Measurements from ENCODE around the gene SPINDOC. TPM values are rescaled to one million over a fixed set of nuclear protein-coding genes. Genes with fewer than 3 reads are reported as not detected.

SPINDOC gene
- total RNA-seq, 1 experiment from 2014 or later, result 94.5 TPM

GRCh38 chr11:63873311-63873710 lies 60.1 kb downstream of the SPINDOC start:
- peaks cover 19% of the 10 kb centered on the region for H3K4me1 ChIP-seq (ENCODE audit: insufficient read depth, low read length, poor library complexity, severe bottlenecking)
- no peaks in the 10 kb centered on the region for H3K36me3 ChIP-seq (ENCODE audit: insufficient read depth, low read length, poor library complexity, severe bottlenecking)
- ChIA-PET CTCF (interaction anchor here (0.6 kb wide), 1 partner anchor 44 kb away, joined by 5 read pairs; no protein-coding TSS in a partner anchor), POLR2A (ENCODE audit: low non-redundant PET) (no interaction called here)
- H3K27me3 ChIP-seq (replicated peaks; ENCODE audit: insufficient read depth, low read depth, low read length, poor library complexity), result no peaks in the 10 kb centered on the region
- BruUV-seq (replicated peaks), result no TSS peak
- no peaks in the 10 kb centered on the region for H3K9me3 ChIP-seq (ENCODE audit: low read depth, low read length, poor library complexity, severe bottlenecking)
- H3K4me3 ChIP-seq (ENCODE audit: low read depth, low read length, poor library complexity, severe bottlenecking), result no peak overlapping the region
- no peak for TF ChIP-seq EZH2 (IDR thresholded peaks at IDR 0.05; ENCODE audit: borderline replicate concordance, low read depth, low read length, poor library complexity, severe bottlenecking)
- TF ChIP-seq CTCF (conservative IDR thresholded peaks at IDR 0.05; ENCODE audit: low read depth, low read length), result no peak
- intact Hi-C loops (cut with micrococcal nuclease; ENCODE audit: unreplicated experiment), result no loop called here
- peak overlapping the region; percentile 17 for H3K27ac ChIP-seq (ENCODE audit: low read depth, low read length, poor library complexity, severe bottlenecking)
- DNase-seq (ENCODE audit: low spot score), result no peak

- peaks cover 21% of the 10 kb centered on the region for H3K4me1 ChIP-seq (ENCODE audit: insufficient read depth, low read length, poor library complexity, severe bottlenecking)
- H3K4me3 ChIP-seq (ENCODE audit: low read depth, low read length, poor library complexity, severe bottlenecking), result no peak overlapping the region
- no TSS peak for BruUV-seq (replicated peaks)
- no peaks in the 10 kb centered on the region for H3K36me3 ChIP-seq (ENCODE audit: insufficient read depth, low read length, poor library complexity, severe bottlenecking)
- H3K27me3 ChIP-seq (replicated peaks; ENCODE audit: insufficient read depth, low read depth, low read length, poor library complexity), result no peaks in the 10 kb centered on the region
- no peaks in the 10 kb centered on the region for H3K9me3 ChIP-seq (ENCODE audit: low read depth, low read length, poor library complexity, severe bottlenecking)
- POLR2A ChIA-PET (ENCODE audit: low non-redundant PET), result no interaction called here
- intact Hi-C loops (cut with micrococcal nuclease; ENCODE audit: unreplicated experiment), result no loop called here
- TF ChIP-seq EZH2 (IDR thresholded peaks at IDR 0.05; ENCODE audit: borderline replicate concordance, low read depth, low read length, poor library complexity, severe bottlenecking) (no peak), CTCF (conservative IDR thresholded peaks at IDR 0.05; ENCODE audit: low read depth, low read length) (no peak)
- CTCF ChIA-PET, result no interaction called here
- H3K27ac ChIP-seq (ENCODE audit: low read depth, low read length, poor library complexity, severe bottlenecking), result no peak overlapping the region
- no peak for DNase-seq (ENCODE audit: low spot score)
These were observed 61.3 kb downstream of the SPINDOC start for GRCh38 chr11:63874511-63874910.

- H3K4me1 ChIP-seq (ENCODE audit: insufficient read depth, low read length, poor library complexity, severe bottlenecking), result peaks cover 20% of the 10 kb centered on the region
- TF ChIP-seq CTCF (conservative IDR thresholded peaks at IDR 0.05; ENCODE audit: low read depth, low read length) (no peak), EZH2 (IDR thresholded peaks at IDR 0.05; ENCODE audit: borderline replicate concordance, low read depth, low read length, poor library complexity, severe bottlenecking) (no peak)
- BruUV-seq (replicated peaks), result no TSS peak
- DNase-seq (ENCODE audit: low spot score), result no peak
- CTCF ChIA-PET, result no interaction called here
- H3K27ac ChIP-seq (ENCODE audit: low read depth, low read length, poor library complexity, severe bottlenecking), result no peak overlapping the region
- no peaks in the 10 kb centered on the region for H3K36me3 ChIP-seq (ENCODE audit: insufficient read depth, low read length, poor library complexity, severe bottlenecking)
- intact Hi-C loops (cut with micrococcal nuclease; ENCODE audit: unreplicated experiment), result no loop called here
- no peaks in the 10 kb centered on the region for H3K27me3 ChIP-seq (replicated peaks; ENCODE audit: insufficient read depth, low read depth, low read length, poor library complexity)
- POLR2A ChIA-PET (ENCODE audit: low non-redundant PET), result interaction anchor here (0.6 kb wide), 1 partner anchor 37 kb away, joined by 4 read pairs; the partner anchor contains the start of gene MARK2
- no peak overlapping the region for H3K4me3 ChIP-seq (ENCODE audit: low read depth, low read length, poor library complexity, severe bottlenecking)
- no peaks in the 10 kb centered on the region for H3K9me3 ChIP-seq (ENCODE audit: low read depth, low read length, poor library complexity, severe bottlenecking)
These were observed 62.3 kb downstream of the SPINDOC start for GRCh38 chr11:63875506-63876065.
